DND-41 (cell line): ENCODE measurements around the gene FNDC3B.

ENCODE experiments used
- ATAC-seq: fragments of 200-7000 bp; cut with Tn5 transposase; 3 replicates; pipeline ENCODE4 v1.9.1; 2021; ENCODE audit warnings: low read depth; ENCODE audit not compliant: insufficient read depth
- DNase-seq: peaks from one replicate; pipeline ENCODE4 v3.0.0-alpha.2; 2020
- H2AFZ ChIP-seq: 2 replicates; pipeline ENCODE4 v1.6.0; 2012; ENCODE audit warnings: low read depth, low read length
- H3K27ac ChIP-seq: 2 replicates; pipeline ENCODE4 v1.5.1; 2012; ENCODE audit warnings: low read length, inconsistent platforms
- H3K27me3 ChIP-seq: fragments of 200-600 bp; sonication (generic); 2 replicates; pipeline ENCODE4 v1.6.0; 2012; ENCODE audit warnings: low read length, mild to moderate bottlenecking, inconsistent platforms; ENCODE audit not compliant: insufficient read depth, poor library complexity
- H3K36me3 ChIP-seq: 2 replicates; pipeline ENCODE4 v1.5.1; 2012; ENCODE audit warnings: low read length, inconsistent platforms; ENCODE audit not compliant: insufficient read depth
- H3K4me1 ChIP-seq: 2 replicates; pipeline ENCODE4 v1.5.1; 2012; ENCODE audit warnings: mild to moderate bottlenecking, low read length; ENCODE audit not compliant: insufficient read depth
- H3K4me2 ChIP-seq: 2 replicates; pipeline ENCODE4 v1.6.0; 2012; ENCODE audit warnings: mild to moderate bottlenecking, moderate library complexity, low read length, inconsistent platforms; ENCODE audit not compliant: insufficient read depth
- H3K4me3 ChIP-seq, 2 experiments: fragments of 200-600 bp in 1 of 2; shearing (Covaris generic) in 1 of 2; 2 replicates each; pipeline ENCODE4 v1.5.1; 2012 to 2016; ENCODE audit warnings: inconsistent platforms in 2 of 2, low read length in 2 of 2, mild to moderate bottlenecking in 2 of 2, low read depth in 1 of 2, moderate library complexity in 1 of 2
- H3K79me2 ChIP-seq: 2 replicates; pipeline ENCODE4 v1.6.0; 2012; ENCODE audit warnings: low read length, inconsistent platforms; ENCODE audit not compliant: insufficient read depth
- H3K9ac ChIP-seq: 2 replicates; pipeline ENCODE4 v1.6.0; 2012; ENCODE audit warnings: low read depth, mild to moderate bottlenecking, inconsistent platforms, low read length, moderate library complexity
- H3K9me3 ChIP-seq: 2 replicates; pipeline ENCODE4 v1.5.1; 2012; ENCODE audit warnings: low read length, moderate library complexity, mild to moderate bottlenecking, inconsistent platforms; ENCODE audit not compliant: insufficient read depth, severe bottlenecking
- H4K20me1 ChIP-seq: 2 replicates; pipeline ENCODE4 v1.6.0; 2012; ENCODE audit warnings: low read length; ENCODE audit not compliant: insufficient read depth
- CTCF ChIP-seq: IDR thresholded peaks from 2 replicates; pipeline ENCODE4 v1.5.1; 2012; ENCODE audit warnings: borderline replicate concordance, low read length, moderate library complexity, mild to moderate bottlenecking; ENCODE audit not compliant: poor library complexity, severe bottlenecking; ENCODE audit errors: extremely low read depth
- EZH2 ChIP-seq: IDR thresholded peaks from 3 replicates; pipeline ENCODE4 v1.6.1; 2012; ENCODE audit warnings: borderline replicate concordance, low read depth, mild to moderate bottlenecking, moderate library complexity, low read length, inconsistent platforms; ENCODE audit not compliant: severe bottlenecking

Gene FNDC3B

GRCh38 chr3:172216911-172217310 is 177.5 kb downstream of the FNDC3B start:
- H3K4me2 ChIP-seq: no peak overlapping the region
- H3K4me3 ChIP-seq: no peak overlapping the region
- H3K36me3 ChIP-seq: no peaks in the 10 kb centered on the region
- no peak overlapping the region for H3K27ac ChIP-seq
- H3K9ac ChIP-seq: no peak overlapping the region
- H4K20me1 ChIP-seq: no peaks in the 10 kb centered on the region
- no peaks in the 10 kb centered on the region for H3K4me1 ChIP-seq
- no peak for TF ChIP-seq CTCF
- TF ChIP-seq EZH2: no peak
- no peaks in the 10 kb centered on the region for H3K27me3 ChIP-seq
- H3K9me3 ChIP-seq: no peaks in the 10 kb centered on the region
- no peaks in the 10 kb centered on the region for H3K79me2 ChIP-seq
- ATAC-seq: no peak
- no peak overlapping the region for H2AFZ ChIP-seq
- no peak for DNase-seq

- H3K79me2 ChIP-seq: no peaks in the 10 kb centered on the region
- no peak overlapping the region for H3K4me2 ChIP-seq
- H3K4me3 ChIP-seq: no peak overlapping the region
- DNase-seq: no peak
- TF ChIP-seq CTCF: no peak
- no peak for TF ChIP-seq EZH2
- H3K27ac ChIP-seq: no peak overlapping the region
- H2AFZ ChIP-seq: no peak overlapping the region
- no peaks in the 10 kb centered on the region for H4K20me1 ChIP-seq
- H3K9ac ChIP-seq: no peak overlapping the region
- no peak for ATAC-seq
- H3K27me3 ChIP-seq: no peaks in the 10 kb centered on the region
- H3K36me3 ChIP-seq: no peaks in the 10 kb centered on the region
- H3K9me3 ChIP-seq: no peaks in the 10 kb centered on the region
- no peaks in the 10 kb centered on the region for H3K4me1 ChIP-seq
Observed at GRCh38 chr3:172217877-172218276, 178.5 kb downstream of the FNDC3B start.

- no peak overlapping the region for H3K27ac ChIP-seq
- no peak overlapping the region for H2AFZ ChIP-seq
- ATAC-seq: no peak
- H3K4me1 ChIP-seq: no peaks in the 10 kb centered on the region
- H3K4me3 ChIP-seq: no peak overlapping the region
- TF ChIP-seq EZH2: no peak
- no peaks in the 10 kb centered on the region for H4K20me1 ChIP-seq
- no peak overlapping the region for H3K9ac ChIP-seq
- no peak for DNase-seq
- H3K27me3 ChIP-seq: no peaks in the 10 kb centered on the region
- H3K9me3 ChIP-seq: no peaks in the 10 kb centered on the region
- H3K4me2 ChIP-seq: no peak overlapping the region
- H3K79me2 ChIP-seq: no peaks in the 10 kb centered on the region
- no peaks in the 10 kb centered on the region for H3K36me3 ChIP-seq
Observed at GRCh38 chr3:172218350-172219323, 179.3 kb downstream of the FNDC3B start.

- no peak overlapping the region for H2AFZ ChIP-seq
- no peaks in the 10 kb centered on the region for H4K20me1 ChIP-seq
- no peak overlapping the region for H3K27ac ChIP-seq
- H3K4me3 ChIP-seq: no peak overlapping the region
- no peaks in the 10 kb centered on the region for H3K36me3 ChIP-seq
- ATAC-seq (no peak), DNase-seq (no peak)
- H3K9me3 ChIP-seq: no peaks in the 10 kb centered on the region
- H3K4me1 ChIP-seq: no peaks in the 10 kb centered on the region
- no peaks in the 10 kb centered on the region for H3K27me3 ChIP-seq
- H3K79me2 ChIP-seq: no peaks in the 10 kb centered on the region
- H3K4me2 ChIP-seq: no peak overlapping the region
- TF ChIP-seq CTCF (no peak), EZH2 (no peak)
- no peak overlapping the region for H3K9ac ChIP-seq
Observed at GRCh38 chr3:172219750-172220149, 180.4 kb downstream of the FNDC3B start.
